Keratinocyte (primary cell): Measurements from ENCODE around the gene TCEA2. TPM values are rescaled to one million over a fixed set of nuclear protein-coding genes. Genes with fewer than 3 reads are reported as not detected.

Experiments
- DNase-seq: peaks from one replicate; pipeline ENCODE4 v3.0.0-alpha.2; 2011; ENCODE audit warnings: low read depth, missing footprints, low spot score
- FAIRE-seq: peaks from 2 replicates; lab custom pipeline; 2011; peaks lifted over from hg19 to GRCh38; lab: Jason Lieb, UNC
- H2AFZ ChIP-seq: 2 replicates; pipeline ENCODE4 v1.6.0; 2012; ENCODE audit warnings: low read length, control low read depth, inconsistent platforms; ENCODE audit not compliant: control insufficient read depth
- H3K27ac ChIP-seq: 2 replicates; pipeline ENCODE4 v1.5.1; 2011; ENCODE audit warnings: low read length; ENCODE audit not compliant: control insufficient read depth, insufficient read depth
- H3K27me3 ChIP-seq: 3 replicates; pipeline ENCODE4 v1.6.0; 2011; ENCODE audit warnings: low read length; ENCODE audit not compliant: control insufficient read depth, insufficient read depth; ENCODE audit errors: extremely low read depth
- H3K36me3 ChIP-seq, 2 experiments: 2 replicates in 1 of 2; 3 replicates in 1 of 2; pipeline ENCODE4 v1.5.1; 2011; ENCODE audit warnings: low read length in 2 of 2, mild to moderate bottlenecking in 1 of 2; ENCODE audit not compliant: control insufficient read depth in 2 of 2, insufficient read depth in 2 of 2; ENCODE audit errors: extremely low read depth in 1 of 2
- H3K4me1 ChIP-seq: 3 replicates; pipeline ENCODE4 v1.5.1; 2011; ENCODE audit warnings: low read length; ENCODE audit not compliant: control insufficient read depth, insufficient read depth; ENCODE audit errors: extremely low read depth
- H3K4me2 ChIP-seq: 3 replicates; pipeline ENCODE4 v1.6.0; 2011; ENCODE audit warnings: low read depth, low read length; ENCODE audit not compliant: control insufficient read depth, insufficient read depth; ENCODE audit errors: extremely low read depth
- H3K4me3 ChIP-seq, 3 experiments: fragments of 200-600 bp in 1 of 3; sonication (generic) in 1 of 3; 2 replicates in 2 of 3; 3 replicates in 1 of 3; pipeline ENCODE4 v1.5.1; 2011 to 2016; ENCODE audit warnings: low read length in 3 of 3, mild to moderate bottlenecking in 3 of 3, control low read depth in 2 of 3, inconsistent platforms in 1 of 3, low read depth in 1 of 3, mixed read lengths in 1 of 3, mixed run types in 1 of 3, moderate library complexity in 1 of 3; ENCODE audit not compliant: control insufficient read depth in 2 of 3, insufficient read depth in 2 of 3; ENCODE audit errors: extremely low read depth in 1 of 3
- H3K79me2 ChIP-seq: 2 replicates; pipeline ENCODE4 v1.6.0; 2012; ENCODE audit warnings: low read length; ENCODE audit not compliant: control insufficient read depth, insufficient read depth
- H3K9ac ChIP-seq: 3 replicates; pipeline ENCODE4 v1.6.0; 2011; ENCODE audit warnings: low read length; ENCODE audit not compliant: control insufficient read depth, insufficient read depth; ENCODE audit errors: extremely low read depth
- H3K9me1 ChIP-seq: 3 replicates; pipeline ENCODE4 v1.6.0; 2011; ENCODE audit warnings: low read length; ENCODE audit not compliant: control insufficient read depth, insufficient read depth; ENCODE audit errors: extremely low read depth
- H3K9me3 ChIP-seq: 2 replicates; pipeline ENCODE4 v1.5.1; 2012; ENCODE audit warnings: low read depth, low read length; ENCODE audit not compliant: control insufficient read depth
- H4K20me1 ChIP-seq: 3 replicates; pipeline ENCODE4 v1.6.0; 2011; ENCODE audit warnings: low read length; ENCODE audit not compliant: control insufficient read depth, insufficient read depth; ENCODE audit errors: extremely low read depth
- EZH2 ChIP-seq: IDR thresholded peaks from one replicate; pipeline ENCODE4 v1.6.1; 2012; ENCODE audit warnings: inconsistent platforms, mild to moderate bottlenecking, low read length, moderate library complexity
- dilution Hi-C: fragments of 300-500 bp; cut with MboI; formaldehyde crosslinking; loops from one replicate; pipeline ENCODE4 v1.7.0; 2020; ENCODE audit warnings: low sequenced_read_pairs; ENCODE audit not compliant: extremely low pct_ligation_motif_present
- polyA plus RNA-seq, 5 experiments: library from polyadenylated mRNA; depleted of rRNA in 3 of 5; stranded (reverse) in 3 of 5; stranded (forward) in 1 of 5; unstranded in 1 of 5; fragments of >200 nt; gene quantifications; 1 replicate in 1 of 5; 2 replicates in 3 of 5; 3 replicates in 1 of 5; pipeline versions ENCODE4 v1.2.1 to v1.2.3, GENCODE V29; 2011 to 2012; ENCODE audit warnings: missing spikeins in 2 of 5, low read depth in 1 of 5, low replicate concordance in 1 of 5
- TF ChIP-seq, protein P1 (sequence below), 3 experiments: IDR thresholded peaks in 1 of 3; conservative IDR thresholded peaks in 1 of 3; optimal IDR thresholded peaks in 1 of 3; 2 replicates in 2 of 3; 3 replicates in 1 of 3; pipeline versions ENCODE3 to v1.5.1; 2011; ENCODE audit warnings: low read length in 3 of 3, mild to moderate bottlenecking in 3 of 3, moderate library complexity in 2 of 3, control low read depth in 1 of 3, inconsistent platforms in 1 of 3; ENCODE audit not compliant: insufficient read depth in 2 of 3; ENCODE audit errors: extremely low read depth in 1 of 3

Gene TCEA2
- polyA plus RNA-seq, 1 donor (not counting 4 experiments of a cell fraction or from before 2014, with no cell fraction given), result 9.1 TPM

DNA sequence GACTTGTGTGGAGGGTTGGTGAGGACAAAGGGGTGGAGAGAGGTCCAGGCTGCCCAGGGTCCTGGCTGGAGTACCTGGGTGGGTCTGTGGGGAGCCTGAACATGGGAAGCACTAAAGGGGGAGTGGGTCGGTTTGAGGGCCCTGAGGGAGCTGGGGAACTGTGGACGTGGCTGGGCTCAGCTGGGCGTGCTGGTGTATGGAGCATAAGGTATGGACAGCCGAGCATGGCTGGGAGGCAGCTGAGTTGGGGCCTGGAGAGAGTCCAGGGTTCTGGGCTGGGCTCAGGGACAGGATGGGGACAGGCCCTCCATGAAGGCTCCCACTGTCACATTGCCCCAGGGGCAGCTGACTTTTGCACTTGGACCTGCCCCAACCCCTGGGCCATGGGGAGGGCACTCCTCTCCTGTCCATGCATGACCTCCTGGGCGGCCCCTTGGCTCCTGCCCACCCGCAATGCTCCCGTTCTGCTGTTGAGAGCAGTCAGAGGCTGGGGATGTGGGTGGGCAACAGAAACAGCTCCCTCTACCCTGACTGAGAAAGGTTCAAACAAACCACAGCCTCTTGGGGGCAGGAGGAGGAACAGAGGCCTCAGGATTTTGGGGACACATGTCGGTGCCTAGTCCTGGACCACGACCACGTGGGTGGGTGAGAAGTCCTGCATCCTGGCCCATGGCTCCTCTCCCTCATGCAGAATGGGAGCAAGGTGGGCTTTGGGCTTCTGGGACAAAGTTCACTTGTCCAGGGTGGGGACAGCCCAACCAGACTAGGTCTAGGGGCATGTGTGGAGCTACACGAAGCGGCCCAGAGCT, 22.6 kb upstream of the TCEA2 start:
- peaks cover 0 to under 1% of the 10 kb centered on the region in 2 experiments for H3K36me3 ChIP-seq
- H3K4me1 ChIP-seq, result peaks cover 17% of the 10 kb centered on the region
- no peak for TF ChIP-seq EZH2
- TF ChIP-seq, protein P1, sequence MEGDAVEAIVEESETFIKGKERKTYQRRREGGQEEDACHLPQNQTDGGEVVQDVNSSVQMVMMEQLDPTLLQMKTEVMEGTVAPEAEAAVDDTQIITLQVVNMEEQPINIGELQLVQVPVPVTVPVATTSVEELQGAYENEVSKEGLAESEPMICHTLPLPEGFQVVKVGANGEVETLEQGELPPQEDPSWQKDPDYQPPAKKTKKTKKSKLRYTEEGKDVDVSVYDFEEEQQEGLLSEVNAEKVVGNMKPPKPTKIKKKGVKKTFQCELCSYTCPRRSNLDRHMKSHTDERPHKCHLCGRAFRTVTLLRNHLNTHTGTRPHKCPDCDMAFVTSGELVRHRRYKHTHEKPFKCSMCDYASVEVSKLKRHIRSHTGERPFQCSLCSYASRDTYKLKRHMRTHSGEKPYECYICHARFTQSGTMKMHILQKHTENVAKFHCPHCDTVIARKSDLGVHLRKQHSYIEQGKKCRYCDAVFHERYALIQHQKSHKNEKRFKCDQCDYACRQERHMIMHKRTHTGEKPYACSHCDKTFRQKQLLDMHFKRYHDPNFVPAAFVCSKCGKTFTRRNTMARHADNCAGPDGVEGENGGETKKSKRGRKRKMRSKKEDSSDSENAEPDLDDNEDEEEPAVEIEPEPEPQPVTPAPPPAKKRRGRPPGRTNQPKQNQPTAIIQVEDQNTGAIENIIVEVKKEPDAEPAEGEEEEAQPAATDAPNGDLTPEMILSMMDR (optimal IDR thresholded peaks at IDR 0.05 in 1 of 3, IDR thresholded peaks at IDR 0.05 in 1 of 3, conservative IDR thresholded peaks at IDR 0.05 in 1 of 3; ENCODE audit: extremely low read depth in 1 of 3, insufficient read depth in 2 of 3, low read length in 3 of 3), result no peak
- H3K4me2 ChIP-seq, result no peak overlapping the region
- peaks cover 32% of the 10 kb centered on the region for H3K27me3 ChIP-seq
- FAIRE-seq (no peak), DNase-seq (no peak)
- no peak overlapping the region for H3K4me3 ChIP-seq
- H4K20me1 ChIP-seq, result no peaks in the 10 kb centered on the region
- dilution Hi-C loops, result no loop called here
- no peaks in the 10 kb centered on the region for H3K79me2 ChIP-seq
- H3K9me1 ChIP-seq, result no peaks in the 10 kb centered on the region
- H3K9me3 ChIP-seq, result no peaks in the 10 kb centered on the region
- H3K27ac ChIP-seq, result no peak overlapping the region
- H2AFZ ChIP-seq, result no peak overlapping the region
- no peak overlapping the region for H3K9ac ChIP-seq

DNA sequence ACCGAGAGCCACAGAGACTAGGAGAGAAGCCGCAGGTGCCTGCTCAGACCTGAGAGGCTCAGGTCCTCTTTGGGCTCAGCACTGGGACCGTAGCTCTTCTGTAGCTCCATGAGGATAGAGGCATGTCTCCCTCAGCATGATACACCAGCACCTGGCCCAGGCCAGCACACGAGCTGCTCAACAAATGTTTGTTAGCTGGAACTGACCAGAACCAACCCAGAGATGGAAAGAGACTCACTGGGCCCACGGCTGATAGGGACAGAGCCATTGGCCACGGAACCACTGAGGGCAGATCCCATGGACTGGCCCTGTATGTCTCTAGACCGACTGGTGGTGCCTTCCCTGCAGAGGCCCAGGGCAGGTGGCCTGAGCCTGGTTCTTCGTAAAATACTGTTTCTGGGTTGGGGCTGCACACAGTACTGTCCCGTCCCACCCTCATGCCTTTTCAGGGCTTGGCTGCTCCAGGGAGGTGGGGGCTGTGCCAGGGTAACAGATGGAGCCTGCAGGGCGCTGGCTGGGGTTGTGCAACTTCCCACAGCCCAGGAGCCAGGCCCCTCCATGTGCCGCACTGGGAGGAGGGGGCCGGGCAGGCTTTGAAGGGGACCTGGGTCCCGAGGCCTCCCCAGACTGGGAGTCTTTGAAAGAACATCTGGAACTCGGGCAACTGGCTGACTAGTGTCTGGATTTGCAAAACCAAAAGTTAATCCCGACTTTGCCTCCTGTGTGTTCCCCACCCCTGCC, 21.8 kb upstream of the TCEA2 start:
- no peak overlapping the region for H3K4me3 ChIP-seq
- no peak for TF ChIP-seq EZH2
- TF ChIP-seq, protein P1 (optimal IDR thresholded peaks at IDR 0.05 in 1 of 3, IDR thresholded peaks at IDR 0.05 in 1 of 3, conservative IDR thresholded peaks at IDR 0.05 in 1 of 3; ENCODE audit: extremely low read depth in 1 of 3, insufficient read depth in 2 of 3, low read length in 3 of 3), result no peak
- dilution Hi-C loops, result no loop called here
- H3K27me3 ChIP-seq, result peaks cover 39% of the 10 kb centered on the region
- H3K36me3 ChIP-seq, result no peaks in the 10 kb centered on the region
- no peaks in the 10 kb centered on the region for H3K9me3 ChIP-seq
- H4K20me1 ChIP-seq, result no peaks in the 10 kb centered on the region
- H3K9ac ChIP-seq, result no peak overlapping the region
- no peak overlapping the region for H2AFZ ChIP-seq
- DNase-seq (no peak), FAIRE-seq (no peak)
- H3K79me2 ChIP-seq, result no peaks in the 10 kb centered on the region
- H3K4me1 ChIP-seq, result peaks cover 17% of the 10 kb centered on the region
- no peaks in the 10 kb centered on the region for H3K9me1 ChIP-seq
- H3K27ac ChIP-seq, result no peak overlapping the region
- H3K4me2 ChIP-seq, result no peak overlapping the region
